ENCODE results near the gene FBXL4.

Gene FBXL4

DNA sequence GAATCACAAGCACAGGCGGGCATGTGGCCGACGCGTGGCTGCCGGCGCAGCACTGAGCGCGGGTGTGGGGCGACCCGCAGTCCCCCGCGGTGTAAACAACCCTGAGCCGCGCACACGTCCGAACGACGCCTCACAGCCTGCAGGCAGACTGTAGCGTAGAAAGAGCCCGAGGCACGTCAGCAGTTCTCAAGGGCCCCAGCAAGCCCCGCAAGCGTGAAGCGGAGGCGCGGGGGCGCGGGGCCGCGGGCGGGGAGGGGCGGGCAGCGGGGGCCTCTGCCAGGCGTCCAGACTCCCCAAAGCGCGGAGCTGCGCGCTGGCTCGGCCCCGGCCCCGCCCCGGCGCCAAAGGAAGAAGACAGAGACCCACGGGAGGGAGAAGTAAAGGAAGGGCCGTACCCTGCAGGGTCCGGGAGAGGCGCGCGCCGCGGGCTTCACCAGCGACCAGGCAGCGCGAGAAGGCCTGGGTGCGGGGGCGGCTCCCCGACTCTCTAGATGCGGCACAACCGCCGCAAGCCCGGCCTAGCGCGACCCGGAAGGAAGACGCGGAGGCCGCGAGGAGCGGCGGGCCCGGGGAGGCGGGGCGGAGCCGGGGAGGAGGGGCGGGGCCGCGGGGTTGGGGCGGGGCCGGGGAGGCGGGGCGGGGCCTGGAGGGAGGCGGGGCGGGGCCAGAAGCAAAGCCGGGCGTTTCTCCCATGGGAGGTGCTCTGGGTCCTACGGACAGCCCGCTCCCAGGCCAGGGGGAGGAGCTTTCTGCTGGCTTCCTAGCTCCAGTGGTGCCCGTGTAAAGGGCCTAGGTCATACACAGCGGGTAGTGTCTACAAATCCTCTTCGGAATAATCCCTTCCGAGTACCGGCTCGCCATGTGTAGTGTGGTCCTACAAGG, at the start of gene FBXL4:
Gene FBXL4 (minus strand): TSS at position 536 of the 882 bp plus-strand sequence. CDS start 20,958 bp downstream, outside the sequence.
- H3K27ac Mint-ChIP-seq: peak within 1 kb of the TSS; percentile 94
- peaks cover 6% of the 10 kb centered on the region for H3K36me3 Mint-ChIP-seq
- peak; percentile 85 for DNase-seq
- CTCF ChIA-PET: interaction anchor here (1.0 kb wide), 1 partner anchor 104 kb away, joined by 3 read pairs; no protein-coding TSS in a partner anchor
- H3K4me3 Mint-ChIP-seq: peak within 1 kb of the TSS; percentile 95
- peaks cover 17% of the 10 kb centered on the region for H3K4me1 Mint-ChIP-seq
- H3K9me3 Mint-ChIP-seq: peaks cover 3% of the 10 kb centered on the region
- peaks cover 22% of the 10 kb centered on the region for H3K27me3 Mint-ChIP-seq

DNA sequence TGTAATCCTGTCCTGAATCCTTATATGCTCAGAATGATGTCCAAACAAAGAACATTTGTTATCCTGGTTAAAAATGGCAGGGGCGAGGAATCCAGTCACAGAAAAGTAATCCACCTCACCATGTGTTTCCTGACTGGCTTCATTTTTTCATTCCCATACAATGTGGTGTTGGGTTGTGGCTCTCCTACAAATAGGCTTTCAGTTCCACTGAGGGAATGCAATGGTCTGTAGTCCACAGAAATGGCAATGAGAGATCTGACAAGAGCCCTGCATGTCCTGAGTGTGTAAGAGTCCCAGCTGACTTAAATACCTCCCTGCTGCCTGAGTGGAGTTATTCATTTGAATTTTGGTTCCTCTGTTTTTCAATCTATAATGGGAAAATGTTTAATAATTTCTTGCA, 47.4 kb upstream of the FBXL4 start:
- Mint-ChIP-seq H3K9me3 (no peaks in the 10 kb centered on the region), H3K4me1 (no peaks in the 10 kb centered on the region), H3K27ac (no peak overlapping the region), H3K27me3 (peaks cover 4% of the 10 kb centered on the region), H3K36me3 (no peaks in the 10 kb centered on the region), H3K4me3 (no peak overlapping the region)
- no peak for DNase-seq
- CTCF ChIA-PET: no interaction called here

DNA sequence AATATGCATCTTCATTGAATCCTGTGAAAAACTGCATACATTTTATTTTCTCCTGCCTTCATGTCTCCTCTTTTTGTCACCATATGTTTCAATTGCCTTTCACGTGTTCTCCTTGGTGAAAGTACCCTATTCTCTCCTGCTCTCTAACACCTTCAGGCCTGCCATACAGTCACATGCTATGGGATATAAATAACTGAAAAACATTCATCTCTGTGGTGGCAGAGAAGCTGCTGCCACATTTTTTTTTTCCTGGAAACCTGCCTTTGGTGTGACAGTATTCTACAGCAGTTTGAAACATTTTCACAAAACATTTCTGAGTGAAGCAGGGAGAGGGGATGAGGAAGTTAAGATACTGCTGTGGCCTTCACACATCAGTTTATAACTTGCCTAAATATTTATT, 44.8 kb upstream of the FBXL4 start:
- Mint-ChIP-seq H3K9me3 (no peaks in the 10 kb centered on the region), H3K36me3 (no peaks in the 10 kb centered on the region), H3K27ac (no peak overlapping the region), H3K27me3 (peaks cover 4% of the 10 kb centered on the region), H3K4me1 (no peaks in the 10 kb centered on the region), H3K4me3 (no peak overlapping the region)
- no peak for DNase-seq
- CTCF ChIA-PET: interaction anchor here (1.3 kb wide), 1 partner anchor 10 kb away, joined by 3 read pairs; no protein-coding TSS in a partner anchor

DNA sequence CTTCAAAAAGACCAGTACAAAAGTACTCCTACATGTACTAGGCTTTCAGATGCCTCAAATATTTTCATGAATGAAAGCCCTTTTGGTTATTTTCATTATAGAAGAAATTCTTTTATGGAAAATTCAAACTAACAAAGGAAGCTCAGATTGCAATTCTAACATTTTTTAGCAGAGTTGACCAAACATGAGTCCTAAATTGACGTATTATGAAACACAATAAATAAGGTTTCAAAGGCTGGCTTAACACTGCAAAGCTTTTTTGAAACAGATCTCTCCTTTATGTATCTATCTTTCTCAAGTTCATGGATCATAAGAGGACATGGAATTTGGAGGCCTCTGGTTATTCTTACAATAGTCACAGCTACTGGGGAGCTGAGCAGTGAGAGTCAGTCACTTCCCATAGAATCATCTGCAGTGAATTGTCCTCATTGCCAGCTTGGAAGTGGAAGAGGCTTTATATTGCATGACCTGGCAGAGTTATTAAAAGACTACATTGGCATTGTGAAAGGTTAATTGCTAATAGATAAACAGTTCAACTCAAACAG, 38.4 kb upstream of the FBXL4 start:
- no peak for DNase-seq
- Mint-ChIP-seq H3K27ac (no peak overlapping the region), H3K36me3 (no peaks in the 10 kb centered on the region), H3K27me3 (no peaks in the 10 kb centered on the region), H3K9me3 (no peaks in the 10 kb centered on the region), H3K4me3 (no peak overlapping the region), H3K4me1 (no peaks in the 10 kb centered on the region)
- CTCF ChIA-PET: no interaction called here

DNA sequence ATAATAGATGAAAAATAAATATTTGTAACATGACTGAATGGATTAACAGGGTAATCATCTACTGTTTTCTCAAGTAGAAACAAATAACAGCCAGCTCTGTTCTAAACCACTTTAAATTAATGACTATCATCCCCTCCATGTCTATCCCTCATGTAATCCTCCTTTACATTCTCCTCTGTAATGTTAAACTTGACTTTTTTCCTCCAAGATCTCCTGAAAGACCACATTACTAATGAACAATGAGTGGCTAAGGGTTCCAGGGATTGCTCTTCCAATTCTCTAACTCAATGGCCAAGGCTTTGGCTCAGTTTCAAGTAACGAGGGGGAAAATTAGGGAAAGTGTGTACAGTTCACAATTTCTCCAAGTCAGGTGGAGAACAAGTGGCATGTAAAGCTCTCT, 37.6 kb upstream of the FBXL4 start:
- Mint-ChIP-seq H3K9me3 (no peaks in the 10 kb centered on the region), H3K27me3 (no peaks in the 10 kb centered on the region), H3K27ac (no peak overlapping the region), H3K36me3 (no peaks in the 10 kb centered on the region), H3K4me3 (no peak overlapping the region), H3K4me1 (no peaks in the 10 kb centered on the region)
- CTCF ChIA-PET: no interaction called here
- DNase-seq: no peak

DNA sequence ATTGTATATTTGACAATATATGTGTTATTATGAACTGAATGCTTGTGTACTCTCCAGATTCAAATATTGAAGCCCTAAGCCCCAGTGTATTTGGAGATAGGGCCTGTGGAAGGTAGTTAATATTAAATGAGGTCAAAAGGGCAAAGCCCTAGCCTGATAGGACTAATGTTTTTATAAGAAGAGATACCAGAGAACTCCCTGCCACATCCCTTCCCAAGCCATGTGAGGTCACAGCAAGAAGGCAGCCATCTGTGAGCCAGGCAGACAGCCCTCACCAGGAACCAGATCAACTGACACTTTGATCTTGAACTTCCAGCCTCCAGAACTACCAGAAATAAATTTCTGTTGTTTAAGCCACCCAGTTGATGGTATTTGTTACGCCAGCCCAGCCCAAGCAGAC, 36.4 kb upstream of the FBXL4 start:
- H3K27me3 Mint-ChIP-seq: no peaks in the 10 kb centered on the region
- no peak overlapping the region for H3K27ac Mint-ChIP-seq
- no peaks in the 10 kb centered on the region for H3K36me3 Mint-ChIP-seq
- DNase-seq: no peak
- no peaks in the 10 kb centered on the region for H3K9me3 Mint-ChIP-seq
- CTCF ChIA-PET: no interaction called here
- no peak overlapping the region for H3K4me3 Mint-ChIP-seq
- no peaks in the 10 kb centered on the region for H3K4me1 Mint-ChIP-seq

DNA sequence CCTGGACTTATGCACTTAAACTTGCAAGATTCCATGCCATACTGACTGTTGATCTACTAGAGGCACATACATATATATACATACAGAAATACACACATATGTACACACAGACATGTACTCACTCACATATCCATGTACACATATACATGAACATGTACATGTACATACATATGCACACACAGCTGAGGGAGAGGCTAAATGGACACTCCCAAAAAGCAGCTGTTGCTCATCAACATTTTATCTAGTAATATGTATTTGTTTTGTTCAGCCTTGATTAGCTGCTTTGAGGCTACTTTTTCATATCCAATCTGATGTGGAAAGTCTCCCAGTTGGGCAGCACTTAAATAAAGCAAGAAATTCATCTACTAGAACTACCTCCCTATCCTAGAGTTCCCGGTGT, 33.7 kb upstream of the FBXL4 start:
- CTCF ChIA-PET: interaction anchor here (1.5 kb wide), 1 partner anchor 11 kb away, joined by 3 read pairs; no protein-coding TSS in a partner anchor
- Mint-ChIP-seq H3K27ac (no peak overlapping the region), H3K4me3 (no peak overlapping the region), H3K27me3 (no peaks in the 10 kb centered on the region), H3K9me3 (no peaks in the 10 kb centered on the region), H3K4me1 (no peaks in the 10 kb centered on the region), H3K36me3 (no peaks in the 10 kb centered on the region)
- no peak for DNase-seq

DNA sequence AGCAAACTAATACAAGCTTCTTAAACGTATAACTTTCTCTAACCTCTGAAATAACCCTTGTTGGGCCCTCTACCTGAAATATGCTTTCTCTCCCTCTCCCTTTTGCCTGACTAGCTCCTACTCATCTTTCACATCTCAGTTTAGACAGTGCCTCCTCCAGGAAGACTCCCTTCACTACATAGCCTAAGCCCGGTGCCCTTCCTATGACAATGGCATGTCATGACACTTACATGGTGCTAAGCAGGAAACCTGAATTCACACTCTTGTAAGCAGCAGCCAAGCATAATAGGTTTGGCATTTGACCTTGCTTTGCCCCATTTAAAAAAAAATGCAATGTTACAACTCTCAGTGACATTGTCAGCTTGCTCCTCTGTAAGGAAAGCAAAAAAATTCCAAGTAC, 33.1 kb upstream of the FBXL4 start:
- H3K4me3 Mint-ChIP-seq: no peak overlapping the region
- no peaks in the 10 kb centered on the region for H3K27me3 Mint-ChIP-seq
- no peak overlapping the region for H3K27ac Mint-ChIP-seq
- no peak for DNase-seq
- CTCF ChIA-PET: interaction anchor here (0.6 kb wide), 1 partner anchor 1550 kb away, joined by 3 read pairs; no protein-coding TSS in a partner anchor
- H3K9me3 Mint-ChIP-seq: no peaks in the 10 kb centered on the region
- no peaks in the 10 kb centered on the region for H3K36me3 Mint-ChIP-seq
- no peaks in the 10 kb centered on the region for H3K4me1 Mint-ChIP-seq

DNA sequence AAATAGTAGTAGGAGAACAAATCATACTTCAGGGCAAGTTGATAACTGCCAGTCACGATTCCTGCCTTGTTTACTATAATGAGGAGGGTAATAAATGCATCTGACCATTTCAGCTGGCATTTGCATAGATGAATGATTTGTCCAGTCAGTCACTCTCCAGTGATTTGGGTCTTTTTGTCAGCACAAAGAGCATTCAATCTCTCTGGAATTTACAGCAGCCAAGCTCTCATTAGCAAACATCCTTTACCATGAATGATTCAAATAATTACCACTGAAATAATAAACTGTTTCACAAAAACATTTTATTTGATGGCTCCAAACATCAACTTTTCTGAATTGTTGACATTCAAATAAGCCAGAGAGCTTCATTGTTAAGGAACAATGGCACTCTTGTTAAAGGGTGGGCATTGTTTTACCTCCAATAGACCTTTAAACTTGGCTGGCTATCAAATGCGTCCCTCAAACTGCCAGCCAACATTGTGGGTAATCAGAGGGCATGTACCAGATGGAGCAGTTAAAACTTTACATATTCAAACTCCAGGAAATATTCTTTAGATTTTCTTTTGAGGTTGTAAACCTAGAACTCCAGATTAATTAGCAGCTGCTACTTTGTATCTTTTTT, 30.0 kb upstream of the FBXL4 start:
- H3K4me1 Mint-ChIP-seq: no peaks in the 10 kb centered on the region
- no peaks in the 10 kb centered on the region for H3K9me3 Mint-ChIP-seq
- CTCF ChIA-PET: no interaction called here
- DNase-seq: no peak
- H3K27me3 Mint-ChIP-seq: no peaks in the 10 kb centered on the region
- H3K4me3 Mint-ChIP-seq: no peak overlapping the region
- no peak overlapping the region for H3K27ac Mint-ChIP-seq
- H3K36me3 Mint-ChIP-seq: no peaks in the 10 kb centered on the region

DNA sequence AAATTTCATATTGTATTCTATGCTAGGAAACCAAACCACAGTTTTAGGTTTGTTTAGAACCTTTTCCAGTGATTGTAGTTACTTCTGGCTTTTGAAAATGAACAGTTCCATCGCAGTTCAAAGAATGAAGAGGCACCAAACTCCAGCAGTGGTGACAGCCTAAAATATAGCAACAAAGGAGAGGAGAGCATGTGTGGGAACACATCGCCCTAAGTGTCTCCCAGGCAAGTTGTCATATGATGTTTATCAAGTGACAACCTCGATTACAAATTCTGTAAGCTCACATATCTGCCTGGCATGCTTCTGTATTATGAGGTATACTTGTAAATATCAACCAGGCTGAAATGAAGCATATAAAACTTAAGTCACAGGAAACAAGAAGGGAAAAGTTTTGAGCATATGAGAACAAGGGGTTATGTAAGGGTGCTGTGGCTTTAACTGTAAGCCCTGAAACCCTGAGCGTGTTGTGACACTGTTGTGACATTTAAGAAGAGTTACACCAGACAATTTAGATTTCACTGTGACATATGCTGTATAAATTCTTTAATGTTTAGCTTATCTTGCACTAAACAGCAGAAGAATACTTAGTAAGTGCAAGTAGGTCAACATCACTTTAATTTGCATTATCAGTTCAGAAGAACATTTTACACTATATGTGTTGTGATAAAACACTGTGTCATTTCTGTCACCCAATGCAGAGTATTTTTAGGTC, 29.1 kb upstream of the FBXL4 start:
- CTCF ChIA-PET: no interaction called here
- H3K4me1 Mint-ChIP-seq: no peaks in the 10 kb centered on the region
- H3K36me3 Mint-ChIP-seq: no peaks in the 10 kb centered on the region
- H3K9me3 Mint-ChIP-seq: no peaks in the 10 kb centered on the region
- H3K4me3 Mint-ChIP-seq: no peak overlapping the region
- H3K27me3 Mint-ChIP-seq: no peaks in the 10 kb centered on the region
- H3K27ac Mint-ChIP-seq: no peak overlapping the region
- no peak for DNase-seq

DNA sequence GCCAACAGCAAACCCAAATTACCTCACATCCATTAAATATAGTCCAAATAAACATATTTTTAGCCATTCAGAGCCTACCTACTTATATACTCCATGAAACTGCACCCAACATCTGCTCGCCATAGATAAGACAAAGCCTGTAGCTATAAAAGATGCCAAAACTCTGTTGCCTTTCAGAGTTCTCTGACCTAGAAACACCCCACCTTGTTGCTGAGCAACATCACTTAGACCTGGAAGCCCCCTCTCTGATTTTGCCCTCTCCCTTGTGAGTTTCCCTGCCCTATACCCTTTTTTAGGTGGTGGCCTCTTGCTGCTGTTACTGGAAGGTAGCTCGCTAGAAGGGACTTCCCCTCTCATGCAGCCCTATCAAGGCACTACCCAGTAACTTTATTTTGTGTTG, 27.7 kb upstream of the FBXL4 start:
- H3K9me3 Mint-ChIP-seq: no peaks in the 10 kb centered on the region

DNA sequence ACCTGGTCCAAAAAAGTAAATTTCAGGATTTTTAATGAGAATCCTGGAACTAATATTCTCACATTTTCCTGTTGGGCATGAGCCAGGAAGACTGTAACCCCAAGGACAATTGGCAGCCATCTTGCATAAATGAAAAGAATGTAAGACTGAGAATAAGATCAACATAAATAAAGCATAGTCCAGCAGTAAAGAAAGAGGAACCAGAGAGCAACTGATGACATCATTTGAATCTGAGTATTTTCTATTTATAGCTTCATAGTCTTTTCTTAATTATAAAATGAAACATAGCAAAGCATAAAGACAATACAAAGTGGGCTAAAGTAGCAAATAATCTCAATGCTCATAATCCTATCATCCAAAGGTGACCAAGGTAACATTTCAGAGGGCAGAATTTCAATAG, 26.6 kb upstream of the FBXL4 start:
- no peak for DNase-seq
- Mint-ChIP-seq H3K4me3 (no peak overlapping the region), H3K4me1 (no peaks in the 10 kb centered on the region), H3K27me3 (no peaks in the 10 kb centered on the region), H3K9me3 (no peaks in the 10 kb centered on the region), H3K36me3 (no peaks in the 10 kb centered on the region), H3K27ac (no peak overlapping the region)
- CTCF ChIA-PET: no interaction called here

More for the DNA sequence above, 27.7 kb upstream of the FBXL4 start:
- CTCF ChIA-PET: no interaction called here
- no peak for DNase-seq
- H3K4me3 Mint-ChIP-seq: no peak overlapping the region
- H3K27me3 Mint-ChIP-seq: no peaks in the 10 kb centered on the region
- no peaks in the 10 kb centered on the region for H3K4me1 Mint-ChIP-seq
- H3K27ac Mint-ChIP-seq: no peak overlapping the region
- no peaks in the 10 kb centered on the region for H3K36me3 Mint-ChIP-seq

DNA sequence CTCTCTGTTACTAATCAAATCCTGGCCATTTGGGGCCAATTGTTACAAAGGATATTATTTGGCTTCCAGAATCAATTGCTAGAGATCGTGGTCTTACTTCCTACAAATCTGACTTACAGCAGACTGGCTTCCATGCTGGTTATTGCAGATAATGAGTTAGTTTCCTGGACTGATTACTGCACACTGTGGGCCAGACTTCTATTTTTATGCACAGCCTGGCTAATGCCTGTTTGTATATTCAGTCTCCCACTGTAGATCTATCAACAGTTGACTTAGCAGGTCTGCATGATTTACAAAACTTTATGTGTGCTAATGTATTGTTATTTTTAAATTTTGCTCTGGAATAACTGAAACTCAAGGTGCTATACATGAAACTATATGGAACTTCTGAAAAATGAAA, 25.8 kb upstream of the FBXL4 start:
- DNase-seq: no peak
- H3K4me1 Mint-ChIP-seq: no peaks in the 10 kb centered on the region
- H3K9me3 Mint-ChIP-seq: no peaks in the 10 kb centered on the region
- no peaks in the 10 kb centered on the region for H3K27me3 Mint-ChIP-seq
- CTCF ChIA-PET: no interaction called here
- H3K4me3 Mint-ChIP-seq: no peak overlapping the region
- no peak overlapping the region for H3K27ac Mint-ChIP-seq
- H3K36me3 Mint-ChIP-seq: no peaks in the 10 kb centered on the region

DNA sequence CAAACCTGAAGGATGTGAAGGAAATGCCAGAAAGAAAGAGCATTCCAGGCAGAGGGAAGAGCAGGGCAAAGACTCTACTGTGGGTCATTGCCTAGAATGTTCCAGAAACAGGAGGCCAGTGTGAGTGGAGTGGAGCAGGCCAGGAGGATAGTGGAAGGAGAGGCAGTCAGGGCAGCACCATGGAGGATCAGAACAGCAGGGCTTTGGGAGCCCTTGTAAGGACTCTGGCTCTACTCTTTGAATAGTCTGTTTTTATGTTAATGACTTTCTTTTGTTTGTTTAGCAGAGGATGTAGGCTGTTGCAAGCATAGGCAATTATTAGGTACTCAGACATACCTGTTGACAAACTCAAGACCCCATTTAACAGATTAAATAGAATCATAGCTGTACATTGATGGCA, 23.6 kb upstream of the FBXL4 start:
- Mint-ChIP-seq H3K4me3 (no peak overlapping the region), H3K27me3 (no peaks in the 10 kb centered on the region), H3K9me3 (no peaks in the 10 kb centered on the region), H3K36me3 (no peaks in the 10 kb centered on the region), H3K27ac (no peak overlapping the region), H3K4me1 (no peaks in the 10 kb centered on the region)
- CTCF ChIA-PET: no interaction called here
- no peak for DNase-seq

Measured in activated naive CD4-positive, alpha-beta T cell treated with anti-CD3 and anti-CD28 coated beads, Interleukin-2, amount 10 ng/mL, durations not matched to agents 7 days and 5 days (primary cell).